ENCODE data around the gene FRMD4A.
"Not testable (repeated sequence)": the region's sequence is repeated elsewhere in the genome, so short reads cannot be mapped to it uniquely, and the experiment has no call there.

FRMD4A gene

DNA sequence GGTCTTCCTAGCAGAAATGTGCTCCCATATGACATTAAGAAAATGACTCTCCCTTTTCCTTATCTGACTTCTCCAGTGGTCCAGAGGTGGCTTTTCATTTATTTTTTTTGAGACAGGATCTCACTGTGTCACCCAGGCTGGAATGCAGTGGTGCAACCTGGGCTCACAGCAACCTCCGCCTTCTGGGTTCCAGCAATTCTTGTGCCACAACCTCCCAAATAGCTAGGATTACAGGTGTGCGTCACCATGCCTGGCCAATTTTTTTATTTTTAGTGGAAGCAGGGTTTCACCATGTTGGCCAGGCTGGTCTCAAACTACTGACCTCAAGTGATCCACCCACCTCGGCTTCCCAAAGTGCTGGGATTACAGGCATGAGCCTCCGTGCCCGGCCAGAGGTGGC lies 563.6 kb downstream of the FRMD4A start:
- not testable (repeated sequence) for DNase-seq

DNA sequence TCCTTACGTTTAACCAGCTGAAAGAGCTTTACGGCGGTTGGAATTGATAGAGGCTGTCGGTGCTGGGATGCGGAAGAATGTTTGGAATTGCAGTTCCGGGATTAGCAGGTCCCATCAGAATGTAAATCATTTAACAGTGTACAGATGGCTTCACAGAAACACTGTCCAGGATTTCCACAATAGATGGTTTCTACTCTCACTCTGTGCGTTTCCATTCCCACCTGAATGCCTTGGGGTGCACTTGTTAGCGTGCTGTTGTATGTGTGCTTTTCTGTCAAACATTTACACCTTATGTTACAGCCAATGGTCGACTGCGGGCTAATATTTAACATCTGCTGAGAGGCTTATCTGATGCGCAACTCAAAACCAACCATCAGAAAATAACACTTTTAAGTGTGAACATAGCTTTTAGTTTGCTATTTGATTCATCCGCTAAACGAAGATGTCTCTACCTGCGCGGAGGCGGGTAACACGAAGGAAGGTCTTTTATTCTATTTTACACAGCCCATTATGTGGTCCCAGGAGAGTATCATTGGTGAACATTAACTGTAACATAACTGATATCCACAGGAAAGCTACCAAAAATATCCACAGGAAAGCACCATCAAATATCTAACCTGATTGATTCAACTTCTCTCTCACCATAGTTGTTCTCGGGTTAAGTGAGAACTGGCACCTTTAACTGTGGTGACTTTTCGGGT lies 564.9 kb downstream of the FRMD4A start:
- DNase-seq = no peak

DNA sequence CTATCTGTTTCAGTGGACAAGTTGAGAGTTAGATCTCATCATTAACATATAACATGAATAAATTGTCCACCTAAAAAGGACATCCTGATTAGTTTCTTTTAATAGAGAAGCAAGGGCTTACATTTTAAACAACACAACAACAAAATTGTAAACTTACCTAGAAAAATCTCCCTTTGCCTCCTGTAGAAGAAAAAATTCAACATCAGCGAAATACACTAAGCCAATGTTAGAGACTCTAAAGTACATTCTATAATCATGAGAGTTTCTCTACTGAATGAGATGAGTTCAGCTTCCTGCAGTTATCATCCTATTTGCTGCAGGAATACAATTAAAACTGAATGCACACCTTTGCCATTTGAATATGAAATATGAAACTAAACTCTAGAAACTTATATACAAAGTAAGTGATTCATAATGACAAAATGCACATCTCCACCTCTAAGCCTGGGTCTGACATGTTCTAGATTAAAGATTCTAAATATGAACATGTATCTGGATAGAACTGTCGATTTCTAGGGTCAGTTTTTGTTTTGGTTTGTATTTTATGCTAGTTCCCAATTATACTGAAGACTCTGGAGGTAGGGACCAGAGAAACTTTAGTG lies 569.1 kb downstream of the FRMD4A start:
- DNase-seq = no peak

DNA sequence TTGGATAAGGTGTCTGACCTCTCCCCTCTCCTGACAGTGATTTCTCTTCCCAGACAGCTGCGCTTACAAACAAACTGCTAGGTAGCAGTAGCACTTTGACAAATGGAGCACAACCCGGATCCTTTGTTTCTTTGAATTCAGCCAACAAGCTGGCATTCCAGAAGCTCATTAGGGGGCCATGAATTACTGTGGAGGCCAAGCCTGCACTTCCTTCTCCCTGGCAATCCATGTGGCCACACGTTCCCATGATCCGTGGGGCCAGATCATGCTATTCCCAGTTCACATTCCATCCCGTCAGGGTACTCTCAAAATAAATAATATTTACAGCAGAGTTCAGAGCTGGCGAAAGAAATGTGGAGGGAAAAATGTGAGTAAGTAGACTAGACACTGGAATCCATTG lies 571.6 kb downstream of the FRMD4A start:
- DNase-seq = no peak

DNA sequence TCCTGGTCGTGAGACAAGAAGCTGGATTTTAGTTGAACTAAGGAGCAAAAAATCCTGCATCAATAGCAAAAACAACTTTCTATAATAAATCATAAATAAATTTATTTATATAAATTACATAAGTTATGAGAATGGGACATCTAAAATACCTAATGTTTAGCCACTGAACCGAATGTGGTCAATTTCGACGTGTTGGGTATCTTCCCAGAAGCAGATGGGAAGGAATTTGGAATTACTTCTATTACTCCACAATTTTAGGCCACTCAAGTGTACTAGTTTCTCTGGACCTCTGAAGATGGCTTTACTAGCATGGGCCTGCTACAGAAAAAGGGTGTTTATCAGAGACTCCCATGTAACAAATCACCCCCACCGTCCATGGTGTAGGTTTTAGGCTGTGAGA lies 572.0 kb downstream of the FRMD4A start:
- no peak for DNase-seq

DNA sequence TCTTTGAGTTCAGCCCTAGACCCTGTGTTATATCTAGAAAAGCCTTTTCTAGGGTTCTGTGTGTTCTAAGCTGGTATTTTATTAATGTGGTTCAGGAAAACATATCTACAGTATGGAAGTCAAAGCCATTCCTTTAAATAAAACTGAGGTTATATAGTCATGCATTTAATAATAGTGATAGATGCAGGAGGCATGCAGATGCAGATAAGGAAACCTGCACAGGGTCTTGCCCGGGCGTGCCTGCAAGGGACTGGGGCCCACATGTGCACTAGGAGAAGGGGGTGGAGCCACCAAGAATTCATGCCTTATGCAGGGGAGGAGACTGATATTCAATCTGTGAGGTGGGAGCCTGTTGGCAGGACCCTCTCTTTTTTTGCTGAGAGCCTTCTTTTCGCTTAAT lies 572.4 kb downstream of the FRMD4A start:
- no peak for DNase-seq

DNA sequence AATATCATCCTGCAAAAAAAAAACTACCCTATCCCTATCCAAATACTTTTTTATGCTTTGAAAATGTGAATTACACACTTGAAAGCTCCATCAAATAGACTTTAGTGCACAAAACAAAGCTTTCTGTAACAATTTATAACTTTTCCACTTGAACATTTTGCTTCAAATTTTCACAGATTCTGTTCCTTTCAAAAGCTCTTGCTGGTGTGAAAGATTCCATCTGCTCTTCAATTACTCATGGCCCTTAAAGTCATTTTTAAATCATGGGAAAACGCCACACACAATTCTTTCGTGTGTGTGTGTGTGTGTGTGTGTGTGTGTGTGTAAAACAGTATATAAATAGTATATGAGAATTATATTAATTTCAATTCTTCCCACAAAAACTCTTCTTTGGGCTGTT lies 576.4 kb downstream of the FRMD4A start:
- no peak for DNase-seq

DNA sequence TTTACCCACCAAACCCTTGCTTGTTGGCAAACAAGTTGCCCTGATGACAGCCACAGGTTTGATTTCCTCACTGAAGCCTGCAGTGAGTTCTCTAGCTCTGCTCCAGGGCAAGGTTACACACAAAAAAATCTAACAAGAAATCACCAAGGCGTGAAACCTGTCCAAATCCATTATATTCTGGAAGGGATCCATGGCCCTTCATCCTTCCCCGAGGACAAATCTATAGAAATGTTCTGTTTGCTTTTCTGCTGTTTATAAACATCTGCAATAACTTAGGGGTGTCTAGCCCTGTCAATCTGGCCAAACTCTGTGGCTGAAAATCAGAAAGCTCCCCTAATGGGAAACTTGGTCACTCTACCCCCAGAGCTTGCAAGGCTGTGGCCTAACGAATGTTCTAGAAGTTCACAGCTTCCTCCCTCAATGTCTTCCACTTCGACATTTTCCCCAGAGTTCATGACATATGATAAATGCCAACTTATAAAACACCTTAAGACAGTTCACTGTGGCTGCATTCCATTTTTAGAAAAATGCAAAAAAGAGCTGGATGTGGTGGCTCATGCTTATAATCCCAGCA lies 579.4 kb downstream of the FRMD4A start:
- no peak for DNase-seq

DNA sequence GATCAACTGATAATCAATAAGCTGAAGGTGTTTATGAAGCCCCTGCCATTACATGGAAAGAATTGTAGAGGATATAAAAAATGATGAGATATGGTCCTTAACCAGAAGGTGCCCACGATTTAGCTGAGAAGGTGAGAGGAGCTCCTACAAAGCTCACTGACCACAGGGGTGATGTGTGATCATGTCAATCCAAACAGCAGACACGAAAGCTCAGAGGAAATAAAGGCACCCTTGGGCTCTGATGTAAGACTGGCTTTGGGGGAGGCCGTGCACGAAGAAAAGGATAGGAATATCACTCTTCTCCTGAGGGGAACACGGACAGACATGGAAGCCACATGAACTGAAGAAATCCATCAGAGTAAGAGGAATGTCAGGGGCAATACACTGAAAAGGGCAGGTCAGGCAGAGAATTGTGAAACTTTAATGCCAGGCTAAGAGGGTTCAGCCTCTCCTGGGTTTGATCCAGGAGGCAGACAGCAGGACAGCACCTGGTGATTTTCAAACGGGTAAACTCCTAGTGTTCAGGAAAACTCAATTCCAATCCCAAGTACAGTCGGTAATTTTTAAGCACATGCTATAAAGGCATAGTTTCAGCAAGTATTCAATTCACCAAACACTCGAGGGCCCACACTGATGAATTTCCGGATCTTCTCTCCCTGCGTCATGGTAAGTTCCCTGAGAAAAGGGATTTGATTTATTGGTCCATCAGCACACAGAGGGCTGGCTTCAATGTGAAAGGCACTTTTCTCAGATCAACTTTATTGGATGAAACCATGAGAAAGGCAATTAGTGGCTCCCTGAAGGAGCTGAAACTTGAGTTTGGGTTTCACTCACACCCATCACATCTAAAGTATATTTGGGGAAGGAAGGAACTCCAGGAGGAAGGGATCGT lies 580.2 kb downstream of the FRMD4A start:
- no peak for DNase-seq

DNA sequence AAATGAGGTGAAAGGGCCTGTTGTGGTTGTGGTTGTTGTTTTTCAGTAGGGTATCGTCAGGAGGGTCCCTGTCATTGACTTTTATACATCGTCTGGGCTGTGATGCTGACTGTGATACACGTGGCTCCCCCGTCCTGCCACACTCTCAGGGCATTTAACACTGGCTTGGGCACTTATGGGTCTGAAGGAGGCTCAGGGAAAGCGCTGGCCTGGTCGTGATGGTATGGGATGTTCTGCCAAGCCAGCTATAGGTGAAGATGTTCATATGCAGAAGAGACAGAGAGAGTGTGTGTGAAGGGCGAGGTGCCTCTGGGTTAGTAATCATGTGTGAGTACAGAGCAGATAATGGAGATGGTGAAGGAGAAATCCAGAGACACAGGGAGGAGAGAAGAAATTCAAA lies 585.5 kb downstream of the FRMD4A start:
- DNase-seq = no peak

DNA sequence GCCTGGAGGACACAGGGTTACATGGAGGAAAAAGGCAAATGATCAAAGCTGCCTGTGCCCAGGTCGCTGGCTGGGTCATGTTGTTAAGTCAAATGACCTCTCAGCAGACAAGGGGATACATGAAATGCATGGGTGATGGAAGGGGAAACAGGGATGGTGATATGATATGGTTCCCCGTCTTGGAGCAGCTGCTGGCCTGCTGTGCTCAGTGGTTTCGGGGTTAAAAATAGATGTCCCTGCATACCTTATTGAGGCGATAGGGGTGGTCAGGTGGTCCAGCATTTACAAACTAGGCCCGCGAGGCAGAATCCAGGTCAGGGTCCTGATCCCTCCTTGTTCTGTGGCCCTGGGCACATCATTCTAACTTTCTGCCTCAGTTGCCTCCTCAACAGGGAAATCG lies 586.8 kb downstream of the FRMD4A start:
- DNase-seq = no peak

DNA sequence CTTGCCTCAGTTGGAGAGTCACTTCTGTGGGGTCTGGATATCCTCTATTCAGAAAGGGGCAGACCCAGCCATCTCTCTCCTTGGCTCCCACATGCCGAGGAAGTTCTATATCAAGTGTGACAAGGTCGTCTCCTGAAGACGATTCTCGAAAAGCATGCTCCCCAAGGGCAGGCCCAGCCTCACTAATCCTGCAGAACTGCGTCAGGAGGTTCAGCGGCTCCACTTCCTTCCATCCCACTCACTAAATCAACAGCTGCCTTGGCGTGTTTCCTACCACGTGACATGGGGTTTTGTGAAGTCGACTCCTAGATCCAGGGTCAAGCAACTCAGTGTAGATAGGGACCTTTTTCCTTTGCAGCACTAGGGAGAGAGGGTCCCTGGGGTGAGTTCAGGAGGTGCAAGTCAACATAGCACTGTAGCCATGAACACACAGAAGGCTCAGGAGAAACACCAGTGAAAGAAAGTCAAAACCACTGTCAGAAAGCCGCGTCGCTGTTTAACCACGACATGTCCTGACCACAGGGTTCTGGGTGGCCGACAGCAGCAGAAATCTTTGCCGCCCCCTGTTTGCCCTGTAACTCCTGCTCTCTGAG lies 587.5 kb downstream of the FRMD4A start:
- no peak for DNase-seq

DNA sequence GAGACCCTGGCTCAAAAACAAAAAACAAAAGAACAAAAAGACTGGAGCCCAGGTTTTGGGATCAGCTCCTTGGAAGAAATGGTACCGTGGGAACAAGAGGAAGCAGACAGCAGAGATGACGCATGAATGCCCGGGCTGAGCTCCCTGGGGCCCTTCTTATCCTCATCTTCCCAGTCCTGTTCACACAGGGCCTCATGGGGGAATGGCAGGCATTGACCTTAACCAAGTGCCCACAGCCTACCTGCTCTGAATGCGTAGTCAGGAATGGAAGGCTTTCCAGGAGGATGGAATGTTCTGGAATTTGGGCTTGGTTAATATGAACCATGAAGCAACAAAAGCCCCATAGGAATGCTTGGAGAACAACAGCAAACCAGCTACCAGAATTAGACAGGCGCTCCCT lies 589.3 kb downstream of the FRMD4A start:
- no peak for DNase-seq

DNA sequence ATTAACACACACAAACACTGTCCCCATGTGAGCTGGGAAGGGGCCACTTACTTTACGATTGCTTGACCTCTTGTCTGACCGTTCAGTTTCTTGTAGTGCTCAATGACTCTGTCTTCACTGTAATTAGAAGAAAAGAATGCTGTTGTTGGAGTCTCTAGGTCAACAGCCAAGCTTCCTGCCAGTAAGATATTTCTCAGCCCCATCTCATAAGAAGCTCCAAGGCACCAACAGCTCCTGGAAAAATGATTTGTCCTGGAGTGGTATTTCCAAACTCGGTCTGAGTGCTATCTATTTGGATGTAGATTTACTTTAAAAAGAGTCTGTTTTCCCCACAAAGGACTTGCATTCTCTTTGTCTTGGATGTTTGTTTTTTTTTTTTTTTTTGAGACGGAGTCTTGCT lies 590.3 kb downstream of the FRMD4A start:
- DNase-seq = no peak

DNA sequence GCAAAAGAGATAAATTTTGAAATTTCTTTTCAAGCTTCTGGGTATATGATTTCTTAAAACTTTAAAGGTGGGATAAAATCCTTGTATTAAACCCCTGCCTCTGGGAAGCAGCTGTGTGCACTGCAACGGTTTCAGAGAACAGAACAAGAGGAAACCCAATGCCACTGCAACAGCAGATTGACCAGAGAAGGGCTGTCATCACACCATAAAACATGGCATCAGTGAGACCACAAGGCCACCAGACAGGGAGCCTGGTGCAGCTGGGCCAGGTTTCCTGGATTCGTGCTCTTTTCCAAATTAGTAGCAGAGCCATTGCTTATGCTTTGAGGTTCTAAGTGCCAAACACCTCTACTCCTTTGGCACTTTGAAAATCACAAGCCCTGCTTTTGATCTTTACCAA lies 591.5 kb downstream of the FRMD4A start:
- no peak for DNase-seq

DNA sequence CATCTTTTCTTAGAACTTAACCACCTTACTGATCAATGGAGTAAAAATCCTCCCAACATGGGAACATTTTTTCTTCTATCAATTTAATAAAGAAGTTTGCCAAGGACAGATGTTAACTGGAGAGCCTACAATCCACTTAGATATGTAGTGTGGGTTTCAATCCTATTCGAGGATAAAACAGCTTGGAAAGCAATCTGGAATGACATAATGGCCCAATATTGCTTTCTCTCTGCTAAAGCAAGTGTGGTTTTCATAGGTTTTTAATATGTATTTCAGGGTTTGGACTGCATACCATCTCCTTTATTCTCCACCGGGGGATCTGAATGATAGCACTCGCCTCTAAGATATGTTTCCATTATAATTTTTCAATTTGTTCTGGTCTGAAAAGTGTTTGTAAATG lies 594.2 kb downstream of the FRMD4A start:
- DNase-seq = no peak

DNA sequence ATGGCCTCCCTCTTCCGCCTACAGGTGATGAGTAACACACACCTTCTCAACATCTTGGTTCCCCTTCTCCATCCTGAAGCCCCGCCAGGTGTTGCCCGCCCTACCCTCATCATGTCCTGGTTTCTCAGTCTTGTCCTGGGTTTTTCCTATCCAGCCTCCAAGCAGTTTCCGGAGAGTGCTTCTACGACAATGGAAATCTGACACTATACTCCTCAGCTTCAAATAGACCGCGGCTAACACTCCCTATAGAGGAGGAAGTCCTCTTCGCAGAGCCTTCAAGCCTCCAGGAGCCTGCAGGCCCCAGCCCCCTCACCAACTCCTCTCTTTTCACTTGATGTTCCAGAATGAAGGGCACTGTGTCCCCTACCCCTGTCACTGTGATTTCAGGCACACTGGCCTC lies 596.6 kb downstream of the FRMD4A start:
- no peak for DNase-seq

DNA sequence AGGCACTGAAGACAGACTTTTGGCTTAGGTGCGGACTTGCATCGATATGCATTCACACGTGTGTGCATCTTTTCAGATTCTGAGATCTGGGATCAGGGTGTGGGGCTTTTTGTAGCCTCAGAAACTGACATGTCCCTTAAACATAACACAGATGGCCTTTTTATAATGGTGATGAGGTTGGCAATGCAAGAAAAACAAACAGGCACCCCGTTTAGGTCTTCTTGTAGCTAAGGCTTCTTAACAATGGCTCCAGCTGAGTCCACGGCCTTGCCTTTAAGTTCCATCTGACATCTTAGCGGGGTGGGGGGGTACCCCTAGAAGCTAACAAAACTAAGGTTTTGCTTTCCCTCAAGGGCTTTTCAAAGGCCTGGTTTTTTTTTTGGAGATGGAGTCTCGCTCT lies 597.7 kb downstream of the FRMD4A start:
- DNase-seq = no peak

DNA sequence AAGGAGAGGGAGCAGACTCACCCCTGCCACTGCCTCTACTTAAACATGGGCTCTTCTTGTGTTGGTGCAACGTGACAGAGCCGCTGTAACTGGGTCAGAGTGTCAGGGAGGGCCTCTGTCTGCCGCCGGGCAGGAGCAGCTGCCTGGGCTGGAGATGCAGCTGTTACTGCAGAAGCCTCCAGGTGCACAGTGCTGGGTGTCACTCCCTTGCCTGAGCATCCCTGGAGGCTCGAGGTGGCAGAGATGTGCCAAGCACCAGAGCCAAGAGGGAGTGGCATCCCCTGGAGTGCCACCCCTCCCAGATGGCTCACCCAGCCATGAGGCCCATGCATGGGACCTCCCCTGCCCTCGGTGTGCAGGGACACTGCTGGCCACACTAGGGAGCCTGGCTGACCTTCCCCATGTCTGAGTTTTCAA lies 598.3 kb downstream of the FRMD4A start:
- no peak for DNase-seq

DNA sequence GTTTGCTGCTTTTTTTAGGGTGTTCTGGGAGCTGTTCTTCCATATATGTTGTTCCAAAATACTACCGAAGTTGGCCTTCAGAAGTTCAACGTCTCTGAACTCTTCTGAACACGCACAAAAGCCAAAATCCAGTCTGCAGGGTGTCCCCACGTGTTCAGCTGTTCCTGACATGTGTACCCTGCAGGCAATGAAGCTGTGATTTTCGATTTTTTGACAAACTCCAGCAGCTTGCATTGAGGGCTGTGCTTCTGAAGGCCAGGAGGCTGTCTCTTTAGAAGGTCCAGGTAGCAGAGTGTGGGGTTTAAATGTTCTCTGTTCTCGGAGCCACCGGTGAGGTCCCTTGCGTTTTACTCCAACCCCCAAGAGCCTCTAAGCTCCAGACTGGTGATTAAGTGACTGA lies 598.9 kb downstream of the FRMD4A start:
- no peak for DNase-seq

DNA sequence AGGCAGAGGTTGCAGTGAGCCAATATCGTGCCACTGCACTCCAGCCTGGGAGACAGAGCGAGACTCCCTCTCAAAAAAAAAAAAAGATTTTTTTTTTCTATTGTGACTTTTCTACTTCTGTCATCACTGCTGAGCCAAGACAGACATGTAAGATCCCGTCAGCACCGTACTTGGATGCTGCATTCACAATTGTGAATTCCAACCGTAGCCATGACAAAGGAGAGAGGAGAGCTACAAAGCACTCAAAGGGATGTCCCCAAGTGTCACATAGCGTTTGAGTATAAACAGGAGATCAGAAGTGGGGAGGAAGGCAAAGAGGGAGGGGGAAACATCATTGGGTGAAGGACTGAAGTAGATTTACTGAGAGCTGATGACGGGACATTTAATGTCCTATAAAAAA lies 599.8 kb downstream of the FRMD4A start:
- DNase-seq = no peak

DNA sequence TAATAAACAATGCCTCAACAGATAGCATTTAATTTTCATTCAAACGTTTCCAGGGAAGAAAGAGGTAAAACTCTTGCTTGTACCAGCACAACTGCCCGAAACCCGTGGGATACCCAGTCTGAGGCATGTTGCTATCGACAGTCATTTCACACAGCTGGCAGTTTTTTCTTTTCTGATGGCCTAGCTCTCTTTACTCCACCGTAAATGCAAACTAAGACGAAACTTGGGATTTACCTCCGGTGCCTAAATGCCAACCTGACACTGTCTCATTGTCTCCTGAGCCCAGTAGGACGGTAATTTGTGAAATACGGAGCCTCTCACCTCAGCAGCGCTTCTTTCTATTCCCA lies 600.4 kb downstream of the FRMD4A start:
- no peak for DNase-seq

DNA sequence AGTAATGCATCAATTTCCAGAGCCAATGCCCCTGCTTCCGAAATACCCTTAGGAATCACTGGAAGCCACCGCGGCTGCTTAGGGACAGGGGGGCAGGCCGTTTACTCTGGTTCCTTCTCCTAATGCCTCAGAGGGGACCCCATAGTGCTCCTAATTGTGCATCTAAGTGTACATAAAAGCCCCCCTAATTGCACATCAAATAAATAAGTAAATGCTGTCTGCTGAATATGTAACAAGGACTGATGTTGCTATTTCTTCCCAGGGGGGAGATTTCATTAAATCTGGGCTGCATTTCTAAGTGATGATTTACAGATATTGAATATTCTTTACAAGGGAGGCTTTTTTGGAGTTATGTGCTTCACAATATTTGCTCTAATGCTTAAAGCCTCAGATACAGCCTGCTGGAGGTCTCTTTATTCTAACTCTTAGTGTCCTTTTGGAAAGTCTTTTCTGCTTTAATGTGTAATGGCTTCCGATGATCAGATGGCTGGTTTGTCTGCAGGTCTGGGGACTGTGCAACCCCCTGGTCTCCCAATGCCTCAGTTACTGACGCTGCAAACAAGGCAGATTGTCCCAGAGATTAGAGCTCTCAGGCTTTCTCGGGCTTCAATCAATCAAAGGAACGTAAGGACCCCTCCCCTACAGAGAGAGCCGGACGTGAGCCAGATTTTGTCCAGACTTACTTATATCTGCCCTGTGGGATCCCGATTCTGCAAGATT lies 601.0 kb downstream of the FRMD4A start:
- DNase-seq = no peak

Data from NCI-H1092 (cell line).